ENCODE data around the gene RGS9BP.
"Not testable (repeated sequence)": the region's sequence is repeated elsewhere in the genome, so short reads cannot be mapped to it uniquely, and the experiment has no call there.

RGS9BP gene

GRCh38 chr19:32700129-32700528 is 24.5 kb downstream of the RGS9BP start:
- DNase-seq, result not testable (repeated sequence)

- peak; percentile 54 for DNase-seq
Measured at GRCh38 chr19:32702010-32702409, 26.4 kb downstream of the RGS9BP start.

- DNase-seq, result not testable (repeated sequence)
Measured at GRCh38 chr19:32704006-32704405, 28.4 kb downstream of the RGS9BP start.

- no peak for DNase-seq
Measured at GRCh38 chr19:32708457-32708856, 32.8 kb downstream of the RGS9BP start.

DNA sequence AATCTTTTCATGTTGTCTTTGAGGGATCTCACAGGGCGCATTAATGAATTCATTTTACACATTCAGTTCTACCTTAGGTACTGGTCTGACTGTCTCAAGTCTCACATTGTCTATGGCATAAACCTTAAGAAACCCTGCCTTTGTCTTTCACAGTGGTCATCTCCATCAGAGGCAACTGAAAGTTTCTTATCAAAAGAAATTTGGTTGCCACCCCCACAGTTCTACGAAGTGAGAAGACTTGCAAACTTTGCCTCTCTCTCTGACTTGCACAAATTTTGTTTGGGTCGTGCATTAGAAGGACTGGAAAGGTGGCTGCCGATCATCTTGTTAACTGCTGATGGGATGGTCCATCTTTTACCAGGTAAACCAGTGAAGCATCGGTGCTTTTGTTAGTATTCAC is 33.4 kb downstream of the RGS9BP start:
- no peak for DNase-seq

- DNase-seq, result no peak
Measured at GRCh38 chr19:32711747-32712146, 36.1 kb downstream of the RGS9BP start.

GRCh38 chr19:32716203-32716602 is 40.6 kb downstream of the RGS9BP start:
- DNase-seq, result not testable (repeated sequence)

DNA sequence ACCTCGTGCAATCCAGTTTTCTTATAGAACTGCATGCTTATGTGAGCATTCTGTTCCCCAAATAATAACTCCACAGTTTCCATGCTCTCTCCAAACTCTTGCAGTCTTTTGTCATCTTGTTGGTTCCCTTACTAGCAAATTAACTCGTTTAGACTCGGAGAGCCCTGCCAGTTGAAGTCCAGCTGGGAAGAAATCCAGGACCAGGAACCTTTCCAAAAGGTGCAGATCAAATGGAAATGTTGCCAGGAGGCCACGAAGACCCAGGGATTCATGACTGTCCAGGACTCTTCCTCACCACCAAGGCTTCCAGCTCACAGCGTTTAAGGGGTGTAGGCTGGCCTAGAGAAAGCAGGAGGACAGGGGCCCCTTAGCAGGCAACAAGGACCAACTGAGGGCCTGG is 41.8 kb downstream of the RGS9BP start:
- DNase-seq, result no peak

- DNase-seq, result no peak
Measured at GRCh38 chr19:32718286-32718685, 42.6 kb downstream of the RGS9BP start.

GRCh38 chr19:32719611-32720059 is 44.0 kb downstream of the RGS9BP start, which contains the start of gene TDRD12:
TDRD12 (plus strand) TSS chr19:32719767; CDS start chr19:32720073, 306 bp downstream.
- no peak for DNase-seq

DNA sequence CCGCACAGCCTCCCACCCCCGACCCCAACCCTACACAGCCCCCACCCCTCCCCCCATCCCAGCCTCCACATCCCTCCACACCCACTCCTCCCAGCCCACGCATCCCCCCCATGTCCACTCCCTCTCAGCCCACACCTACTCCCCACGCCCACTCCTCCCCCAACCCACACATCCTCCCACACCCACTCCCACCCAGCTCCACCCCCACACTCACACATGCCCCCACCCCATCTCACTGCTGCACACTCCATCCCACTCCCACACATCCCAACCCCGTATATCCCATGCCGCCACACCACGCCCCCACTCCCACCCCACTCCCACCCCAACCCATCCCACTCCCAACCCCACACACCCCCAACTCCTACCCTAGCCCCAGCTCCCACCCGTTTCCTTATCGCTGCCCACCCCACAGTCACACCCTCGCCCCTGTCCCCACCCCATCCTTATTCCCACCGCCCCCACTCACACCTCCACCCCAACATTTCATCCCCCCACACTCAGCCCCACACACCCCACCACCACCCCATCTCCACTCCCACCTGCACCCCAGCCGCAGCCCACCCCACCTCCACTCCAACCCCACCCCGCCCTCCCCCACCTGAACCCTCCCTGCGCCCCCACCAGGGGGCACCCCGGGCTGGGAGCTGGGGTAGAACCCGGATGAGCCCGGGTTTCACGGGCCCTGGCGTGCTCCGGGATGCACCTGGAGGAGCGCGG is 44.7 kb downstream of the RGS9BP start:
- DNase-seq, result no peak

DNA sequence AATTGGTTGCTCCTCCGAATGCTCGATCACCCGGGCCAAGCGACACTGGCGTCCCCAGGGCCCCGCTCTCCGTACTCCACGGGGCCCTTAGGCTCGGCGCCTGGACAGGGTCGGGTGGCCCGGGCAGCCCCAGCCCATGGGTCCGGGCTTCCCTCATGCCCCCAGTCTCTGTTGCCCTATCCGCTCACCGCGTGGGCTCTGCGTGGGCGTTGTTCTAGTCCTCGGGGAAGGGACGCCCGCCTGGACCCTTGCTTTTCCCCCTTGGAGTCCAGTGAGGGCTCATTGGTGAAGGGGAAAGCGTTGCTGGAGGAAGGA is 45.2 kb downstream of the RGS9BP start:
- DNase-seq, result no peak

All from NCI-H748 treated with DMSO at 0.1 percent for 48 hours (cell line).